T47D (cell line): Measurements from ENCODE around the gene GAPDH.
A peak's percentile ranks its signal among the peaks of the same experiment; 100 is the strongest.
"Not testable (repeated sequence)": the region's sequence is repeated elsewhere in the genome, so short reads cannot be mapped to it uniquely, and the experiment has no call there.

Experiments
- DNase-seq, 2 experiments: peaks; one replicate each; pipeline versions ENCODE4 v3.0.0 to v3.0.0-alpha.2; 2011 to 2012; ENCODE audit warnings: low read depth in 1 of 2, low spot score in 1 of 2
- JUND ChIP-seq: IDR thresholded peaks from 2 replicates; pipeline ENCODE4 v1.6.1; 2012; ENCODE audit warnings: low read depth
- in situ Hi-C: cut with HindIII; loops from 2 replicates; pipeline ENCODE4 v1.10.0; 2016; ENCODE audit warnings: low sequenced_read_pairs, low pct_unique_long_range_greater_than_20kb

Gene GAPDH

DNA sequence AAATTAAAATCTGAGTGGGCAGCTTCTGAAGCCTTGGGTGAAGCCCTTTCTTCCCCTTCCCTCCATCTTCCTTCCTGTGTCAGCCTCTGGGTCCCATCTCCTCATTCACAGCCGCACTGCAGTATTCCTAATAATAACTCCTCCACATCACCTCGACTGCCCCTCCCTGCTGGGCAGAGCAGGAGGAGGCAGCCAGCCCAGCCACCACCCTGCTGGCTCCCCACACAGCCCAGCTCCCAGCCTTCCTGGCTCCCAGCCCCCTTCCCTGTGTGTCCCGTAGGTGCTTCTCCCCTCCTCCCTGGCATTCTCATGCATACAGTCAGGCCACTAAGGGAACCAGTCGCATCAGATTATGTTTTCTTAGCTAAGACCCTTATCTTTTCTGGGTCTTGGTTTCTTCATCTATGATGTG lies 17.8 kb downstream of the GAPDH start:
- TF ChIP-seq JUND = no peak
- in situ Hi-C loops = no loop called here
- no peak for DNase-seq

DNA sequence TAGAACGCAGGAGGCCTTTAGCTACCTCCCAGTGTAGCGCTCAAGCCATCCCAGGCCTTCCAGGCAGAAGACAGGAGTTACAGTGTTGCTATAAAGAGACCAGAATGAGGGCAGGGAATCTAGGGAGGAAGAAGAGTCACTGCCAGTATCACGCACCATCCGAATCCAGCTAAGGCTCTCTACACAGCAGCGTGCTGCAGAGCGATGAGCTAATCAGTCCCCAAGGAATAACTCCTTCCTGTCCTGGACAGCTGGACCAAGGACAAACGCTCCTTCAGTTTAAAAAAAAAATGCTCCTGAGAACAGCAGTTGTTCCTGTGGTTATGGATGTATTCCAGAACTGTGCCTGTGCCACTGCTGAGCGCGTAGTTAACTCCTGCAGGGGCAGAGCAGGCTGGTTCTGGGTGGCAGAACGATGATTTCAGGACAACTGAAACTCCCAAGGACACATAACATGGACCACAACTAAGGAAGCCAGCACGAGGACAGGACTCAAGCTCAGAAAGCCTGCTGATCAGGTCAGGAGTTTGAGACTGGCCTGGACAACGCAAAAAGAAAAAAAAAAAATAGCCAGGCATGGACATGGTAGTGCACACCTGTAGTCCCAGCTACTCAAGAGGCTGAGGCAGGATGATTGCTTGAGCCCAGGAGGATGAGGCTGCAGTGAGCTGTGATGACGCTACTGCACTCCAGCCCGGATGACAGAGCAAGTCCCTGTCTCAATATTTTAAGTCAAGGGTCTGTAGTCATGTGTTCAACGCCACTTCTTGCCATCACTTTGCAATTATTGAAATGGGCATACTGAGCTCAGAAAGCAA lies 18.9 kb downstream of the GAPDH start:
- in situ Hi-C loops = no loop called here
- no peak for DNase-seq
- no peak for TF ChIP-seq JUND

- TF ChIP-seq JUND = no peak
- in situ Hi-C loops = no loop called here
- peak; percentile 33 to 53 for DNase-seq
Observed at GRCh38 chr12:6554168-6555017, 20.1 kb downstream of the GAPDH start.

- DNase-seq = no peak
- in situ Hi-C loops = no loop called here
- TF ChIP-seq JUND = no peak
Observed at GRCh38 chr12:6555018-6555691, 20.8 kb downstream of the GAPDH start.

GRCh38 chr12:6556496-6556817 lies 22.1 kb downstream of the GAPDH start:
- DNase-seq, in situ Hi-C loops: not testable (repeated sequence)

- TF ChIP-seq JUND = no peak
- in situ Hi-C loops = no loop called here
- DNase-seq = no peak
Observed at GRCh38 chr12:6556857-6557256, 22.5 kb downstream of the GAPDH start.

GRCh38 chr12:6558014-6558760 lies 23.9 kb downstream of the GAPDH start:
- peak in 1 of 2 experiments; percentile 33 for DNase-seq
- in situ Hi-C loops = not testable (repeated sequence)

GRCh38 chr12:6559500-6559899 lies 25.2 kb downstream of the GAPDH start:
- no peak for TF ChIP-seq JUND
- in situ Hi-C loops = no loop called here
- DNase-seq = no peak

GRCh38 chr12:6560501-6561205 lies 26.3 kb downstream of the GAPDH start:
- no peak for TF ChIP-seq JUND
- in situ Hi-C loops = no loop called here
- DNase-seq = no peak

DNA sequence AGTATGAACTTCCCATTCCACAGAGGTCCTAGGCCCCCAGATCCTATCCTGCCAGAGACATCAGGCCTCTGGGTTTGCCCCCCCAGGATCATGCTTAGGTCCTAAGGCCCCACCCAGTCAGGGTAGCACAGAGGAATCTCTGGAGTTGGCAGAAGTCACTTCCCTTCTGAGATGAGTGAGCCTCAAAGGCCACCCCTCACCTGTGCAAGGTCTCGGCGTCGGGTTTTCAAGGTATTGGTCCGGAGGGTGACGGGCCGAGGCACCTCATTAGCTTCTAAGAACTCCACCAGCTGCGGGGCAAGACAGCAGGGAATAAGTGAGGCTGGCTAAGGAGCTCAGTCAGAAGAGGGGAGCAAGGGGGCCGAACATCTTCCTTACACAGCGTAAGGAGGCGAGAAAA lies 28.6 kb downstream of the GAPDH start:
- TF ChIP-seq JUND = no peak
- no peak for DNase-seq
- in situ Hi-C loops = no loop called here

- in situ Hi-C loops = no loop called here
- TF ChIP-seq JUND = no peak
- DNase-seq = peak in 1 of 2 experiments; percentile 28
Observed at GRCh38 chr12:6563448-6564050, 29.2 kb downstream of the GAPDH start.
